ENCODE measurements around the gene TCEAL9.

GRCh38 chrX:103356858-103357257, 552 bp downstream of the TCEAL9 start:
- no peak for TF ChIP-seq POLR2A (IDR thresholded peaks at IDR 0.05)
- no peak for TF ChIP-seq CTCF (IDR thresholded peaks at IDR 0.05)
- no peak for TF ChIP-seq POLR2AphosphoS5 (IDR thresholded peaks at IDR 0.05)

Data from breast epithelium (tissue), 3 donors.